ENCODE measurements around the gene GAL3ST3. TPM values are rescaled to one million over a fixed set of nuclear protein-coding genes. Genes with fewer than 3 reads are reported as not detected.
"Not testable (repeated sequence)": the region's sequence is repeated elsewhere in the genome, so short reads cannot be mapped to it uniquely, and the experiment has no call there.

Gene GAL3ST3
- total RNA-seq, 1 donor from 2014 or later, result 2.1 TPM

DNA sequence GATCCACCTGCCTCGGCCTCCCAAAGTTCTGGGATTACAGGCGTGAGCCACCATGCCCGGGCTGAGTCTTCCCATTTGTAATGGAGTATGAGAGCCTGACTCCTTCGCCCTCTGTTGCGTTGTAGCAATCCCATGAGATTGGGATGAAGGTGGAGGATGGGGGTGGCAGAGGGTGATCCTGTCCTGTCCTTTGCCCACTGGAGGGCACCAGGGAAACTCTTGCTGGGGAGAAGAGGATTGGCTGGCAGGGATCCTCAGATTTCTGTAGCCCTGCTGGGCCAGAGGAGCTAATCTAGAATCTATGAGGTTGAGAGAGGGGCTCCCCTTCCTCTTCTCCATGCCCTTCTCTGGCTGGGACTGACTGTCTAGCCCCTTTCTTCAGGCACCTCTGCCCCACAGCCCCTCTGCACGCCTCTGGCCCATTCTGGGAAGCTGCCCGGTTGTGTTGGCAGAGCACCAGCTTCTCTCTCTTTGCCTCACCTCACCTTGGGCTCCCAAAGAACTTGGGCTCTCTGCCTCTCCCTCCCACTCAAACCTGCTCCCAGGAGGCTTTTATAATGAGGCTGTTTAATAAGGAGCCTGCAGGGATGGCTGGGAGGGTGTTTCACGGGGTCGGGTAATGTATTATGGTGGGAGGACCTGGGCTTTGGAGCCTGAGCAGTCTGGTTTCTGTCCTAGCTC, 13.2 kb downstream of the GAL3ST3 start:
- DNase-seq (ENCODE audit: low read depth), result no peak
- no peak for TF ChIP-seq CTCF (conservative IDR thresholded peaks at IDR 0.05; ENCODE audit: low read depth, low read length)
- no peak overlapping the region for H3K4me3 ChIP-seq (ENCODE audit: low read depth, low read length)

- TF ChIP-seq CTCF (conservative IDR thresholded peaks at IDR 0.05; ENCODE audit: low read depth, low read length), result no peak
- no peak for DNase-seq (ENCODE audit: low read depth)
- no peak overlapping the region for H3K4me3 ChIP-seq (ENCODE audit: low read depth, low read length)
Observed at GRCh38 chr11:66032957-66033735, 15.8 kb downstream of the GAL3ST3 start.

- no peak for TF ChIP-seq CTCF (conservative IDR thresholded peaks at IDR 0.05; ENCODE audit: low read depth, low read length)
- no peak for DNase-seq (ENCODE audit: low read depth)
- H3K4me3 ChIP-seq (ENCODE audit: low read depth, low read length), result no peak within 1 kb of the TSS
Observed at GRCh38 chr11:66026017-66026529, 22.9 kb downstream of the GAL3ST3 start, which contains the start of gene CATSPER1. CATSPER1 (minus strand) TSS chr11:66026479; CDS start chr11:66026379, 100 bp downstream.

- not testable (repeated sequence) for H3K4me3 ChIP-seq (ENCODE audit: low read depth, low read length); DNase-seq (ENCODE audit: low read depth)
Observed at GRCh38 chr11:66023186-66023440, 25.8 kb downstream of the GAL3ST3 start.

- H3K4me3 ChIP-seq (ENCODE audit: low read depth, low read length), result peak overlapping the region; percentile 33
- peak; percentile 84 for TF ChIP-seq CTCF (conservative IDR thresholded peaks at IDR 0.05; ENCODE audit: low read depth, low read length)
- DNase-seq (ENCODE audit: low read depth), result no peak
Observed at GRCh38 chr11:66022401-66023185, 26.4 kb downstream of the GAL3ST3 start.

GRCh38 chr11:66020618-66021357, 28.2 kb downstream of the GAL3ST3 start:
- H3K4me3 ChIP-seq (ENCODE audit: low read depth, low read length), result no peak overlapping the region

More at GRCh38 chr11:66020618-66021357, 28.2 kb downstream of the GAL3ST3 start:
- no peak for TF ChIP-seq CTCF (conservative IDR thresholded peaks at IDR 0.05; ENCODE audit: low read depth, low read length)
- DNase-seq (ENCODE audit: low read depth), result no peak
